ENCODE measurements around the gene BDNF.
"Not testable (repeated sequence)": the region's sequence is repeated elsewhere in the genome, so short reads cannot be mapped to it uniquely, and the experiment has no call there.

DNA sequence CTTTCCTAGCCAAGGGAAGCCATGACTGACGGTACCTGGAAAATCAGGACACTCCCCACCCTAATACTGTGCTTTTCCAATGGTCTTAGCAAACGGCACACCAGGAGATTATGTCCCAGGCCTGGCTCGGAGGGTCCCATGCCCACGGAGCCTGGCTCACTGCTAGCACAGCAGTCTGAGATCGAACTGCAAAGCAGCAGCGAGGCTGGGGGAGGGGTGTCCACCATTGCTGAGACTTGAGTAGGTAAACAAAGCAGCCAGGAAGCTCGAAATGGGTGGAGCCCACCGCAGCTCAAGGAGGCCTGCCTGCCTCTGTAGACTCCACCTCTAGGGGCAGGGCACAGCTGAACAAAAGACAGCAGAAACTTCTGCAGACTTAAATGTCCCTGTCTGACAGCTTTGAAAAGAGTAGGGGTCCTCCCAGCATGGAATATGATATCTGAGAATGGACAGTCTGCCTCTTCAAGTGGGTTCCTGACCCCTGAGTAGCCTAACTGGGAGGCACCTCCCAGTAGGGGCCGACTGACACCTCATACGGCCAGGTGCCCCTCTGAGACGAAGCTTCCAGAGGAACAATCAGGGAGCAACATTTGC lies 34.6 kb downstream of the BDNF start:
- TF ChIP-seq, protein P1, sequence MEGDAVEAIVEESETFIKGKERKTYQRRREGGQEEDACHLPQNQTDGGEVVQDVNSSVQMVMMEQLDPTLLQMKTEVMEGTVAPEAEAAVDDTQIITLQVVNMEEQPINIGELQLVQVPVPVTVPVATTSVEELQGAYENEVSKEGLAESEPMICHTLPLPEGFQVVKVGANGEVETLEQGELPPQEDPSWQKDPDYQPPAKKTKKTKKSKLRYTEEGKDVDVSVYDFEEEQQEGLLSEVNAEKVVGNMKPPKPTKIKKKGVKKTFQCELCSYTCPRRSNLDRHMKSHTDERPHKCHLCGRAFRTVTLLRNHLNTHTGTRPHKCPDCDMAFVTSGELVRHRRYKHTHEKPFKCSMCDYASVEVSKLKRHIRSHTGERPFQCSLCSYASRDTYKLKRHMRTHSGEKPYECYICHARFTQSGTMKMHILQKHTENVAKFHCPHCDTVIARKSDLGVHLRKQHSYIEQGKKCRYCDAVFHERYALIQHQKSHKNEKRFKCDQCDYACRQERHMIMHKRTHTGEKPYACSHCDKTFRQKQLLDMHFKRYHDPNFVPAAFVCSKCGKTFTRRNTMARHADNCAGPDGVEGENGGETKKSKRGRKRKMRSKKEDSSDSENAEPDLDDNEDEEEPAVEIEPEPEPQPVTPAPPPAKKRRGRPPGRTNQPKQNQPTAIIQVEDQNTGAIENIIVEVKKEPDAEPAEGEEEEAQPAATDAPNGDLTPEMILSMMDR (IDR thresholded peaks at IDR 0.05; ENCODE audit: extremely low read depth in 1 of 2, insufficient read depth in 1 of 2, low read depth in 1 of 2, low read length in 2 of 2), result not testable (repeated sequence)
- TF ChIP-seq POLR2A (IDR thresholded peaks at IDR 0.05; ENCODE audit: low read depth, low read length); POLR2AphosphoS5 (IDR thresholded peaks at IDR 0.05; ENCODE audit: insufficient read depth, low read depth, low read length); MYC (IDR thresholded peaks at IDR 0.05; ENCODE audit: low read depth, low read length); GATA2 (IDR thresholded peaks at IDR 0.05; ENCODE audit: insufficient read depth, insufficient read length, low read depth, low read length); EZH2 (IDR thresholded peaks at IDR 0.05; ENCODE audit: borderline replicate concordance, low read depth, low read length, severe bottlenecking); JUN (IDR thresholded peaks at IDR 0.05; ENCODE audit: borderline replicate concordance, insufficient read depth, insufficient read length, low read depth); FOS (IDR thresholded peaks at IDR 0.05; ENCODE audit: borderline replicate concordance, insufficient read depth, low read length): not testable (repeated sequence)
- TF ChIP-seq, protein P2, sequence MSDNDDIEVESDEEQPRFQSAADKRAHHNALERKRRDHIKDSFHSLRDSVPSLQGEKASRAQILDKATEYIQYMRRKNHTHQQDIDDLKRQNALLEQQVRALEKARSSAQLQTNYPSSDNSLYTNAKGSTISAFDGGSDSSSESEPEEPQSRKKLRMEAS (IDR thresholded peaks at IDR 0.05; ENCODE audit: insufficient read depth, insufficient read length), result not testable (repeated sequence)

Data from endothelial cell of umbilical vein (primary cell).